Measurements from ENCODE around the gene AGTR2. TPM values are rescaled to one million over a fixed set of nuclear protein-coding genes. Genes with fewer than 3 reads are reported as not detected.

Gene AGTR2
- polyA plus RNA-seq, 1 donor (not counting 4 experiments of a cell fraction or from before 2014, with no cell fraction given) = not detected

GRCh38 chrX:116181300-116181699 is 10.8 kb downstream of the AGTR2 start:
- DNase-seq (ENCODE audit: low read depth, low spot score) (no peak), FAIRE-seq (no peak)
- TF ChIP-seq CTCF (optimal IDR thresholded peaks at IDR 0.05 in 1 of 3, IDR thresholded peaks at IDR 0.05 in 1 of 3, conservative IDR thresholded peaks at IDR 0.05 in 1 of 3; ENCODE audit: extremely low read depth in 1 of 3, insufficient read depth in 2 of 3, low read length in 3 of 3) (no peak), EZH2 (IDR thresholded peaks at IDR 0.05; ENCODE audit: low read length) (no peak)
- H3K4me1 ChIP-seq (ENCODE audit: control insufficient read depth, extremely low read depth, insufficient read depth, low read length) = no peaks in the 10 kb centered on the region
- no peaks in the 10 kb centered on the region for H3K79me2 ChIP-seq (ENCODE audit: control insufficient read depth, insufficient read depth, low read length)
- H3K9ac ChIP-seq (ENCODE audit: control insufficient read depth, extremely low read depth, insufficient read depth, low read length) = no peak overlapping the region
- no peak overlapping the region for H3K4me3 ChIP-seq (ENCODE audit: control insufficient read depth in 2 of 3, extremely low read depth in 1 of 3, insufficient read depth in 2 of 3, low read depth in 1 of 3, low read length in 3 of 3)
- H3K9me3 ChIP-seq (ENCODE audit: control insufficient read depth, low read depth, low read length) = no peaks in the 10 kb centered on the region
- dilution Hi-C loops (cut with MboI; ENCODE audit: extremely low pct_ligation_motif_present, low sequenced_read_pairs) = no loop called here
- H3K27ac ChIP-seq (ENCODE audit: control insufficient read depth, insufficient read depth, low read length) = no peak overlapping the region
- H3K4me2 ChIP-seq (ENCODE audit: control insufficient read depth, extremely low read depth, insufficient read depth, low read depth, low read length) = no peak overlapping the region
- no peak overlapping the region for H2AFZ ChIP-seq (ENCODE audit: control insufficient read depth, low read length)
- H3K9me1 ChIP-seq (ENCODE audit: control insufficient read depth, extremely low read depth, insufficient read depth, low read length) = no peaks in the 10 kb centered on the region
- H3K27me3 ChIP-seq (ENCODE audit: control insufficient read depth, extremely low read depth, insufficient read depth, low read length) = peaks cover 8% of the 10 kb centered on the region
- no peaks in the 10 kb centered on the region for H4K20me1 ChIP-seq (ENCODE audit: control insufficient read depth, extremely low read depth, insufficient read depth, low read length)
- H3K36me3 ChIP-seq (ENCODE audit: control insufficient read depth in 2 of 2, extremely low read depth in 1 of 2, insufficient read depth in 2 of 2, low read length in 2 of 2) = no peaks in the 10 kb centered on the region

- H4K20me1 ChIP-seq (ENCODE audit: control insufficient read depth, extremely low read depth, insufficient read depth, low read length) = no peaks in the 10 kb centered on the region
- H3K9ac ChIP-seq (ENCODE audit: control insufficient read depth, extremely low read depth, insufficient read depth, low read length) = no peak overlapping the region
- H3K4me3 ChIP-seq (ENCODE audit: control insufficient read depth in 2 of 3, extremely low read depth in 1 of 3, insufficient read depth in 2 of 3, low read depth in 1 of 3, low read length in 3 of 3) = no peak overlapping the region
- no peak for DNase-seq (ENCODE audit: low read depth, low spot score)
- no peak overlapping the region for H3K27ac ChIP-seq (ENCODE audit: control insufficient read depth, insufficient read depth, low read length)
- no peaks in the 10 kb centered on the region for H3K9me3 ChIP-seq (ENCODE audit: control insufficient read depth, low read depth, low read length)
- no peaks in the 10 kb centered on the region for H3K4me1 ChIP-seq (ENCODE audit: control insufficient read depth, extremely low read depth, insufficient read depth, low read length)
- dilution Hi-C loops (cut with MboI; ENCODE audit: extremely low pct_ligation_motif_present, low sequenced_read_pairs) = no loop called here
- H3K9me1 ChIP-seq (ENCODE audit: control insufficient read depth, extremely low read depth, insufficient read depth, low read length) = no peaks in the 10 kb centered on the region
- H3K27me3 ChIP-seq (ENCODE audit: control insufficient read depth, extremely low read depth, insufficient read depth, low read length) = peaks cover 8% of the 10 kb centered on the region
- no peak for TF ChIP-seq EZH2 (IDR thresholded peaks at IDR 0.05; ENCODE audit: low read length)
- TF ChIP-seq CTCF (optimal IDR thresholded peaks at IDR 0.05 in 1 of 3, IDR thresholded peaks at IDR 0.05 in 1 of 3, conservative IDR thresholded peaks at IDR 0.05 in 1 of 3; ENCODE audit: extremely low read depth in 1 of 3, insufficient read depth in 2 of 3, low read length in 3 of 3) = no peak
- H3K79me2 ChIP-seq (ENCODE audit: control insufficient read depth, insufficient read depth, low read length) = no peaks in the 10 kb centered on the region
- no peaks in the 10 kb centered on the region for H3K36me3 ChIP-seq (ENCODE audit: control insufficient read depth in 2 of 2, extremely low read depth in 1 of 2, insufficient read depth in 2 of 2, low read length in 2 of 2)
- H3K4me2 ChIP-seq (ENCODE audit: control insufficient read depth, extremely low read depth, insufficient read depth, low read depth, low read length) = no peak overlapping the region
- no peak overlapping the region for H2AFZ ChIP-seq (ENCODE audit: control insufficient read depth, low read length)
- no peak for FAIRE-seq
Observed at GRCh38 chrX:116185163-116185562, 14.6 kb downstream of the AGTR2 start.
